Osteoblast (primary cell): ENCODE measurements around the gene SYCP2. TPM values are rescaled to one million over a fixed set of nuclear protein-coding genes. Genes with fewer than 3 reads are reported as not detected.
"Not testable (repeated sequence)": the region's sequence is repeated elsewhere in the genome, so short reads cannot be mapped to it uniquely, and the experiment has no call there.

Experiments used
- DNase-seq: peaks from one replicate; pipeline ENCODE4 v3.0.0; 2011; ENCODE audit warnings: low spot score, mixed read lengths; ENCODE audit not compliant: insufficient read length; ENCODE audit errors: missing footprints
- H2AFZ ChIP-seq: 2 replicates; pipeline ENCODE4 v1.6.0; 2011; ENCODE audit warnings: mild to moderate bottlenecking, low read length
- H3K27ac ChIP-seq: 2 replicates; pipeline ENCODE4 v1.5.1; 2011; ENCODE audit warnings: mild to moderate bottlenecking, low read depth, low read length, moderate library complexity
- H3K27me3 ChIP-seq: 2 replicates; pipeline ENCODE4 v1.6.0; 2012; ENCODE audit warnings: mild to moderate bottlenecking, control low read depth, inconsistent platforms, low read length, moderate library complexity; ENCODE audit not compliant: insufficient read depth
- H3K36me3 ChIP-seq: 2 replicates; pipeline ENCODE4 v1.5.1; 2011; ENCODE audit warnings: mild to moderate bottlenecking, low read length, control low read depth, moderate library complexity; ENCODE audit not compliant: insufficient read depth
- H3K4me1 ChIP-seq: 2 replicates; pipeline ENCODE4 v1.5.1; 2011; ENCODE audit warnings: mild to moderate bottlenecking, low read length, control low read depth, moderate library complexity; ENCODE audit not compliant: insufficient read depth
- H3K4me2 ChIP-seq: 2 replicates; pipeline ENCODE4 v1.6.0; 2011; ENCODE audit warnings: mild to moderate bottlenecking, low read length; ENCODE audit not compliant: insufficient read depth
- H3K4me3 ChIP-seq: fragments of 200-600 bp; sonication (generic); 3 replicates; pipeline ENCODE4 v1.5.1; 2012; ENCODE audit warnings: mild to moderate bottlenecking, low read length, inconsistent platforms; ENCODE audit not compliant: insufficient read depth
- H3K79me2 ChIP-seq: 2 replicates; pipeline ENCODE4 v1.6.0; 2012; ENCODE audit warnings: mild to moderate bottlenecking, low read length, control low read depth, inconsistent platforms; ENCODE audit not compliant: insufficient read depth
- H3K9me3 ChIP-seq: 2 replicates; pipeline ENCODE4 v1.5.1; 2011; ENCODE audit warnings: low read depth, low read length, control low read depth
- H4K20me1 ChIP-seq: 2 replicates; pipeline ENCODE4 v1.6.0; 2012; ENCODE audit warnings: mild to moderate bottlenecking, low read length, control low read depth; ENCODE audit not compliant: insufficient read depth
- total RNA-seq: library from RNA; depleted of rRNA; stranded (reverse); fragments of >200 nt; gene quantifications from 2 replicates; pipeline ENCODE4 v1.2.3, GENCODE V29; 2012
- TF ChIP-seq, protein P1 (sequence below): IDR thresholded peaks from 2 replicates; pipeline ENCODE4 v1.5.1; 2011; ENCODE audit warnings: mild to moderate bottlenecking, low read depth, low read length, moderate library complexity; ENCODE audit errors: extremely low read depth

Gene SYCP2
- total RNA-seq, 1 donor = 1.4 TPM

DNA sequence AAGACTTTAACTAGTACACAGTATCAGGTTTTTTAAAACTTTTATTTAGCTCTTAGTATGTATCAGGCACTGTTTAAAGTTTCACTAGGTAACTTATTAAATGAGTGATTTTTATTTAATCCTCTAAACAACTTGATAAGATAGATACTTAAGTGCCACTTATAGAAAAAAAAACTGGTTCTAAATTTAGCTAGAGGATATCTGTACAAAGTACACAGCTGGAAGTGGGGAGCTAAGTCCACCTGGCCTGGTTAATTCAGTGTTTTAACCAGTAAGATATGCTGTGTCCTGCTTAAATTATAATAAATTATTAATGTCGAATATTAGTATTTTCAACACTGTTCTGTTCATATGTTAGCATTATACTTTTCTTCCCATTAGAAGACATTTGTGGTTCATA, 37.5 kb downstream of the SYCP2 start:
- H3K79me2 ChIP-seq = no peaks in the 10 kb centered on the region
- H3K27ac ChIP-seq = no peak overlapping the region
- H2AFZ ChIP-seq = no peak overlapping the region
- no peaks in the 10 kb centered on the region for H3K4me1 ChIP-seq
- TF ChIP-seq, protein P1, sequence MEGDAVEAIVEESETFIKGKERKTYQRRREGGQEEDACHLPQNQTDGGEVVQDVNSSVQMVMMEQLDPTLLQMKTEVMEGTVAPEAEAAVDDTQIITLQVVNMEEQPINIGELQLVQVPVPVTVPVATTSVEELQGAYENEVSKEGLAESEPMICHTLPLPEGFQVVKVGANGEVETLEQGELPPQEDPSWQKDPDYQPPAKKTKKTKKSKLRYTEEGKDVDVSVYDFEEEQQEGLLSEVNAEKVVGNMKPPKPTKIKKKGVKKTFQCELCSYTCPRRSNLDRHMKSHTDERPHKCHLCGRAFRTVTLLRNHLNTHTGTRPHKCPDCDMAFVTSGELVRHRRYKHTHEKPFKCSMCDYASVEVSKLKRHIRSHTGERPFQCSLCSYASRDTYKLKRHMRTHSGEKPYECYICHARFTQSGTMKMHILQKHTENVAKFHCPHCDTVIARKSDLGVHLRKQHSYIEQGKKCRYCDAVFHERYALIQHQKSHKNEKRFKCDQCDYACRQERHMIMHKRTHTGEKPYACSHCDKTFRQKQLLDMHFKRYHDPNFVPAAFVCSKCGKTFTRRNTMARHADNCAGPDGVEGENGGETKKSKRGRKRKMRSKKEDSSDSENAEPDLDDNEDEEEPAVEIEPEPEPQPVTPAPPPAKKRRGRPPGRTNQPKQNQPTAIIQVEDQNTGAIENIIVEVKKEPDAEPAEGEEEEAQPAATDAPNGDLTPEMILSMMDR = no peak
- no peak overlapping the region for H3K4me2 ChIP-seq
- H3K36me3 ChIP-seq = no peaks in the 10 kb centered on the region
- no peaks in the 10 kb centered on the region for H3K9me3 ChIP-seq
- no peak overlapping the region for H3K4me3 ChIP-seq
- no peak for DNase-seq
- no peaks in the 10 kb centered on the region for H3K27me3 ChIP-seq
- H4K20me1 ChIP-seq = no peaks in the 10 kb centered on the region

DNA sequence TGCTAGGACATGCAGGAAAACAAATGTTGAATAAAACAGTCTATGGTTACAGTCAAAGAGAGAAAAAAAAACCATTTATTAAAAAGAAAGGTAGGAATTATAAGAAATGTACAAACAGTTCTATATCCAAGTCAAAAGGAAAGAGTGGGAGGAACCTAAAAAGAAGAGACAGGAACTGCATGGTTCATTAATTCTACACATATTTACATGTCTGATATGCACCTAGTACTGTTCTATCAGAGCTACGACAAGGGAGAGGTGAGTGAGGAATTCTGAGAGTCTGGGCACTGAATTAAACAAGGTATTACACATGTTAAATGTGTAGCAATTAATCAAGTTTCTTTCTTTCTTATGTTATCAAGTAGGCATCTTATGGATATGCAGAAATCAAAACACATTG, 41.9 kb downstream of the SYCP2 start:
- TF ChIP-seq, protein P1 = no peak
- DNase-seq = no peak
- H3K4me3 ChIP-seq = no peak overlapping the region
- no peaks in the 10 kb centered on the region for H3K9me3 ChIP-seq
- no peaks in the 10 kb centered on the region for H3K27me3 ChIP-seq
- no peaks in the 10 kb centered on the region for H3K79me2 ChIP-seq
- no peaks in the 10 kb centered on the region for H4K20me1 ChIP-seq
- H3K4me2 ChIP-seq = no peak overlapping the region
- H3K27ac ChIP-seq = no peak overlapping the region
- no peak overlapping the region for H2AFZ ChIP-seq
- no peaks in the 10 kb centered on the region for H3K4me1 ChIP-seq
- H3K36me3 ChIP-seq = no peaks in the 10 kb centered on the region

DNA sequence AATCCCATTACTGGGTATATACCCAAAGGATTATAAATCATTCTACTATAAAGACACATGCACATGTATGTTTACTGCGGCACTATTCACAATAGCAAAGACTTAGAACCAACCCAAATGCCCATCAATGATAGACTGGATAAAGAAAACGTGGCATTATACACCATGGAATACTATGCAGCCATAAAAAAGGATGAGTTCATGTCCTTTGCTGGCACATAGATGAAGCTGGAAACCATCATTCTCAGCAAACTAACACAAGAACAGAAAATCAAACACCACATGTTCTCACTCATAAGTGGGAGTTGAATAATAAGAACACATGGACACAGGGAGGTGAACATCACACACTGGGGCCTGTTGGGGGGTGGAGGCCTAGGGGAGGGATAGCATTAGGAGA, 43.4 kb downstream of the SYCP2 start:
- not testable (repeated sequence) for H4K20me1 ChIP-seq, H3K79me2 ChIP-seq, H3K4me3 ChIP-seq, DNase-seq, H3K27me3 ChIP-seq, H3K4me2 ChIP-seq, H2AFZ ChIP-seq, H3K9me3 ChIP-seq, H3K27ac ChIP-seq, H3K4me1 ChIP-seq, H3K36me3 ChIP-seq

DNA sequence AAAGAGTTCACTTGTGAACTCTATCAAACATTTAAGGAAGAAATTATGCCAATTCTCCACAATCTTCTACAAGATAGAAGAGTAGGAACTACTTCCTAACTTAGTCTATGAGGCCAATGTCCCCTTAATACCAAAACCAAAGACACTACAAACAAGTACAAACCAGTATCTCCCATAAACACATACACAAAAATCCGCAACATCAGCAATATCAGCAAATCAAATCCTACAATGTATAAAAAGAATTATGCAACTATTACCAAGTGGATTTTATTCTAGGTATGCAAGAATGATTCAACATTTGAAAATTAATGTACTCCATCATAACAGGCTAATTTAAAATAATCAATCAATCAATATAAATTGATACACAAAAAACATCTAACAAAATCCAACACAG, 45.4 kb downstream of the SYCP2 start:
- Histone ChIP-seq H3K27ac (no peak overlapping the region), H3K4me3 (no peak overlapping the region), H3K4me2 (no peak overlapping the region), H3K27me3 (no peaks in the 10 kb centered on the region), H3K36me3 (no peaks in the 10 kb centered on the region), H2AFZ (no peak overlapping the region), H3K79me2 (no peaks in the 10 kb centered on the region), H3K9me3 (no peaks in the 10 kb centered on the region), H3K4me1 (no peaks in the 10 kb centered on the region), H4K20me1 (no peaks in the 10 kb centered on the region)
- TF ChIP-seq, protein P1 = no peak
- DNase-seq = no peak

DNA sequence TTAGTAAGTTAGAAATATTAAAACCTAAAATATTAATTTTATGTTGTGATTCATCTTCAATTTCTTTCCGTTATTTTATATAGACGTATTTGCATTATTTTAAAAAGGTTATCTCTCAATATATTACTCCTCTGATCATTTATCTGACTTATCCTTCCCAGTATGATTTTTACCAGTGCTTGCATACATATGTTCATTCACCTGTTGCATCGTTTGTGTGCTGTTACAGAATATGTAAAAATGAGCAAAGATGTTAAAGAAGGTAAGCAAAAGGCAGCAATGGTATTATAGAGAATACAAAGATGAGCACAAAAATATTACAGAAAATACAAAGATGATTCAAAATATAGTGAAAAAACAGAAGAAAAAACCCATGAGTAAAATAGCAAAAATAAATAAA, 48.9 kb downstream of the SYCP2 start:
- no peaks in the 10 kb centered on the region for H3K4me1 ChIP-seq
- H3K27ac ChIP-seq = no peak overlapping the region
- H3K4me2 ChIP-seq = no peak overlapping the region
- H3K36me3 ChIP-seq = no peaks in the 10 kb centered on the region
- TF ChIP-seq, protein P1 = no peak
- no peaks in the 10 kb centered on the region for H3K27me3 ChIP-seq
- no peak overlapping the region for H2AFZ ChIP-seq
- no peak for DNase-seq
- no peaks in the 10 kb centered on the region for H3K9me3 ChIP-seq
- H3K79me2 ChIP-seq = no peaks in the 10 kb centered on the region
- H4K20me1 ChIP-seq = no peaks in the 10 kb centered on the region
- no peak overlapping the region for H3K4me3 ChIP-seq
